Tibial nerve (tissue), 4 donors: ENCODE results near the gene TMOD3. TPM values are rescaled to one million over a fixed set of nuclear protein-coding genes. Genes with fewer than 3 reads are reported as not detected.

Source experiments
- DNase-seq, 2 donors: peaks; one replicate each; pipeline ENCODE4 v3.0.0-alpha.2; 2019; ENCODE audit warnings: low spot score in 2 of 2
- H3K27ac ChIP-seq, 4 donors: fragments of 200-600 bp; sonication (generic) in 3 of 4; one replicate each; pipeline ENCODE4 v1.5.1; 2017 to 2019; ENCODE audit warnings: mild to moderate bottlenecking in 1 of 4
- H3K27me3 ChIP-seq, 2 donors: fragments of 200-600 bp; sonication (generic) in 1 of 2; one replicate each; pipeline versions ENCODE4 v1.5.1 to v1.6.0; 2017 to 2019
- H3K36me3 ChIP-seq, 3 donors: fragments of 200-600 bp; sonication (generic); one replicate each; pipeline ENCODE4 v1.5.1; 2018 to 2019
- H3K4me1 ChIP-seq, 4 donors: fragments of 200-600 bp; sonication (generic) in 3 of 4; one replicate each; pipeline ENCODE4 v1.5.1; 2017 to 2019
- H3K4me3 ChIP-seq, 4 donors: fragments of 200-600 bp; sonication (generic) in 3 of 4; one replicate each; pipeline ENCODE4 v1.5.1; 2017 to 2019; ENCODE audit warnings: mild to moderate bottlenecking in 1 of 4, moderate library complexity in 1 of 4
- H3K9me3 ChIP-seq, 4 donors: fragments of 200-600 bp; sonication (generic) in 3 of 4; one replicate each; pipeline ENCODE4 v1.5.1; 2017 to 2019
- CTCF ChIP-seq, 5 experiments: fragments of 200-600 bp in 3 of 5; fragments of 450-650 bp in 2 of 5; sonication (generic) in 3 of 5; IDR thresholded peaks; one replicate each; pipeline ENCODE4 v1.5.1; 2016 to 2019; ENCODE audit warnings: antibody characterized with exemption in 5 of 5, mild to moderate bottlenecking in 3 of 5, moderate library complexity in 2 of 5
- EP300 ChIP-seq, 2 donors: sonication (generic); formaldehyde crosslinking; IDR thresholded peaks; one replicate each; pipeline ENCODE4 v1.6.1; 2017; ENCODE audit warnings: antibody characterized with exemption in 2 of 2, mild to moderate bottlenecking in 1 of 2
- POLR2A ChIP-seq, 2 donors: fragments of 450-650 bp; IDR thresholded peaks; one replicate each; pipeline ENCODE4 v1.6.1; 2017; ENCODE audit warnings: antibody characterized with exemption in 2 of 2, mild to moderate bottlenecking in 2 of 2, moderate library complexity in 2 of 2
- WGBS, 2 donors: methylation state at CpG; one replicate each; pipeline ENCODE4 v1.1.5; 2018; 5-methylcytosine and 5-hydroxymethylcytosine counted together
- total RNA-seq, 4 donors: library from RNA; depleted of rRNA; stranded (reverse); fragments of >200 nt; gene quantifications; one replicate each; pipeline ENCODE4 v1.1.0, GENCODE V29; 2016

The TMOD3 gene
- total RNA-seq, 4 donors from 2014 or later: 23.7 to 46.8 (median 29.5) TPM

GRCh38 chr15:51844747-51845426 lies 15.4 kb downstream of the TMOD3 start:
- WGBS, 2 donors: 68 to 77% methylated on average over 4 of the region's 4 CpGs

GRCh38 chr15:51846066-51846462 lies 16.6 kb downstream of the TMOD3 start:
- Histone ChIP-seq H3K9me3 (no peaks in the 10 kb centered on the region), H3K27me3 (no peaks in the 10 kb centered on the region), H3K4me3 (no peak overlapping the region), H3K36me3 (no peaks in the 10 kb centered on the region), H3K4me1 (peaks cover 0 to 95% (median 39%) of the 10 kb centered on the region in 4 donors), H3K27ac (peak overlapping the region in 3 of 4 donors; percentile 46 to 85 (median 84))
- no peak for DNase-seq
- WGBS, 2 donors: 86 to 89% methylated on average over 3 of the region's 3 CpGs
- no peak for TF ChIP-seq EP300 (IDR thresholded peaks at IDR 0.05)
- TF ChIP-seq POLR2A (IDR thresholded peaks at IDR 0.05): no peak

More at GRCh38 chr15:51844747-51845426, 15.4 kb downstream of the TMOD3 start:
- Histone ChIP-seq H3K9me3 (no peaks in the 10 kb centered on the region), H3K27ac (peak overlapping the region in 2 of 4 donors; percentile 84 to 85), H3K4me1 (peaks cover 0 to 91% (median 39%) of the 10 kb centered on the region in 4 donors), H3K36me3 (no peaks in the 10 kb centered on the region), H3K4me3 (no peak overlapping the region), H3K27me3 (no peaks in the 10 kb centered on the region)
- DNase-seq: no peak
- TF ChIP-seq POLR2A (IDR thresholded peaks at IDR 0.05) (no peak), CTCF (IDR thresholded peaks at IDR 0.05) (no peak), EP300 (IDR thresholded peaks at IDR 0.05) (no peak)

- 33 to 34% methylated on average over 3 of the region's 3 CpGs for WGBS, 2 donors
- H3K4me3 ChIP-seq: no peak overlapping the region
- H3K27me3 ChIP-seq: no peaks in the 10 kb centered on the region
- no peak for DNase-seq
- H3K9me3 ChIP-seq: no peaks in the 10 kb centered on the region
- TF ChIP-seq EP300 (IDR thresholded peaks at IDR 0.05) (peak in 1 of 2 donors; percentile 32), POLR2A (IDR thresholded peaks at IDR 0.05) (no peak), CTCF (IDR thresholded peaks at IDR 0.05) (no peak)
- H3K4me1 ChIP-seq: peaks cover 0 to 90% (median 38%) of the 10 kb centered on the region in 4 donors
- H3K27ac ChIP-seq: peak overlapping the region in 3 of 4 donors; percentile 46 to 85 (median 84)
- no peaks in the 10 kb centered on the region for H3K36me3 ChIP-seq
Measured at GRCh38 chr15:51846463-51847230, 17.2 kb downstream of the TMOD3 start.

- H3K4me1 ChIP-seq: peaks cover 0 to 73% (median 23%) of the 10 kb centered on the region in 4 donors
- no peak for TF ChIP-seq CTCF (IDR thresholded peaks at IDR 0.05)
- TF ChIP-seq POLR2A (IDR thresholded peaks at IDR 0.05): no peak
- TF ChIP-seq EP300 (IDR thresholded peaks at IDR 0.05): no peak
- DNase-seq: no peak
- peak overlapping the region in 1 of 4 donors; percentile 8 for H3K27ac ChIP-seq
- H3K4me3 ChIP-seq: no peak overlapping the region
- no peaks in the 10 kb centered on the region for H3K9me3 ChIP-seq
- H3K36me3 ChIP-seq: no peaks in the 10 kb centered on the region
- WGBS, 2 donors: 55 to 70% methylated on average over 3 of the region's 3 CpGs
- no peaks in the 10 kb centered on the region for H3K27me3 ChIP-seq
Measured at GRCh38 chr15:51848811-51849210, 19.4 kb downstream of the TMOD3 start.

GRCh38 chr15:51849860-51850259 lies 20.4 kb downstream of the TMOD3 start:
- Histone ChIP-seq H3K4me3 (no peak overlapping the region), H3K27ac (no peak overlapping the region), H3K36me3 (no peaks in the 10 kb centered on the region), H3K27me3 (no peaks in the 10 kb centered on the region), H3K9me3 (no peaks in the 10 kb centered on the region), H3K4me1 (peaks cover 0 to 67% (median 19%) of the 10 kb centered on the region in 4 donors)
- DNase-seq: no peak
- TF ChIP-seq POLR2A (IDR thresholded peaks at IDR 0.05) (no peak), EP300 (IDR thresholded peaks at IDR 0.05) (no peak), CTCF (IDR thresholded peaks at IDR 0.05) (no peak)
- 79 to 87% methylated on average over 3 of the region's 3 CpGs for WGBS, 2 donors
